Gastrocnemius medialis (tissue), 4 donors: Measurements from ENCODE around the gene MOSPD3.

Experiments used
- CTCF ChIP-seq, 5 experiments: fragments of 450-650 bp in 3 of 5; fragments of 200-600 bp in 2 of 5; sonication (generic) in 2 of 5; IDR thresholded peaks in 4 of 5; conservative IDR thresholded peaks in 1 of 5; 1 replicate in 4 of 5; 2 replicates in 1 of 5; pipeline ENCODE4 v1.5.1; 2016 to 2019; ENCODE audit warnings: antibody characterized with exemption in 5 of 5, mild to moderate bottlenecking in 3 of 5, moderate library complexity in 3 of 5
- POLR2A ChIP-seq, 2 donors: fragments of 450-650 bp; IDR thresholded peaks; one replicate each; pipeline ENCODE4 v1.6.1; 2017; ENCODE audit warnings: antibody characterized with exemption in 2 of 2, mild to moderate bottlenecking in 2 of 2, moderate library complexity in 2 of 2

- TF ChIP-seq CTCF (IDR thresholded peaks at IDR 0.05 in 4 of 5, conservative IDR thresholded peaks at IDR 0.05 in 1 of 5) (no peak), POLR2A (IDR thresholded peaks at IDR 0.05) (no peak)
Observed at GRCh38 chr7:100630066-100630465, 17.7 kb downstream of the MOSPD3 start.
